GM21515 (cell line): ENCODE results near the gene GCN1.

Experiments used
- ATAC-seq: cut with Tn5 transposase; IDR thresholded peaks from one replicate; pipeline ENCODE4 v1.9.1; 2021; ENCODE audit not compliant: unreplicated experiment

GCN1 gene

GRCh38 chr12:120094485-120094884, 100.0 kb downstream of the GCN1 start:
- ATAC-seq = no peak

- ATAC-seq = no peak
Observed at GRCh38 chr12:120093592-120094355, 100.7 kb downstream of the GCN1 start.

- no peak for ATAC-seq
Observed at GRCh38 chr12:120093336-120093591, 101.3 kb downstream of the GCN1 start.

GRCh38 chr12:120092551-120093335, 101.8 kb downstream of the GCN1 start:
- no peak for ATAC-seq

- no peak for ATAC-seq
Observed at GRCh38 chr12:120091371-120092090, 103.0 kb downstream of the GCN1 start.

- ATAC-seq = no peak
Observed at GRCh38 chr12:120090626-120091295, 103.8 kb downstream of the GCN1 start.

- no peak for ATAC-seq
Observed at GRCh38 chr12:120090206-120090605, 104.3 kb downstream of the GCN1 start.

GRCh38 chr12:120089796-120090195, 104.7 kb downstream of the GCN1 start:
- ATAC-seq = no peak

- no peak for ATAC-seq
Observed at GRCh38 chr12:120089105-120089504, 105.4 kb downstream of the GCN1 start.

- ATAC-seq = peak; percentile 96
Observed at GRCh38 chr12:120086801-120087621, 107.5 kb downstream of the GCN1 start.

- ATAC-seq = no peak
Observed at GRCh38 chr12:120085920-120086645, 108.4 kb downstream of the GCN1 start.

- ATAC-seq = no peak
Observed at GRCh38 chr12:120081641-120082040, 112.9 kb downstream of the GCN1 start.

- ATAC-seq = no peak
Observed at GRCh38 chr12:120079411-120080400, 114.8 kb downstream of the GCN1 start.

- no peak for ATAC-seq
Observed at GRCh38 chr12:120078868-120079267, 115.6 kb downstream of the GCN1 start.

GRCh38 chr12:120077260-120077659, 117.3 kb downstream of the GCN1 start:
- ATAC-seq = no peak
